ENCODE measurements around the gene PNPO. TPM values are rescaled to one million over a fixed set of nuclear protein-coding genes. Genes with fewer than 3 reads are reported as not detected.
A peak's percentile ranks its signal among the peaks of the same experiment; 100 is the strongest.

The PNPO gene
- total and polyA plus RNA-seq, 2 of the 8 experiments (the other 6 are each of a cell fraction or from before 2014, with no cell fraction given) = 7.0 to 8.1 TPM

DNA sequence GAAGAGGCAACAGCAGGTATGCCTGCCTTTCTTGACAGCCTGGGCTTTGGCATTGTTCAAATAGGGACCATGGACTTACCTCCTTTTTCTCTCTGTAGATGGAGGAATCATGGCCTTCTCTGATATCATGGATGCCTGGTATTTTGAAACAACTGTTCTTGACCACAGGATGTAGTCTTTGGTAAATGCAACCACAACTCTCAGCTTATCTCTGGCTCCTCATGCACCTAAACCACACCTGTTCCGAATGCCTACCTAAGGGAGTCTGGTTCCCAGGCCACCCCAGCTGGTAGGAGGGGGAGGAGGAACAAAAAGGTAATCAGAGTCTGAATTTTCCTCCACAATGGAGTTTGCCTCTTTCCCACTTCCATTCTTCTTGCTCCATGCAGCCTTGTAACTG, 48.3 kb downstream of the PNPO start:
- H3K27me3 ChIP-seq (replicated peaks in 1 of 4; ENCODE audit: control insufficient read depth in 3 of 4, extremely low read depth in 1 of 4, insufficient read depth in 3 of 4, low read length in 3 of 4) = no peaks in the 10 kb centered on the region
- ChIA-PET POLR2A (ENCODE audit: partially characterized antibody) (interaction anchor here (1.1 to 4.3 kb wide), 3 partner anchors 13 to 88 kb away, joined by 3 to 19 read pairs (median 3); no protein-coding TSS in a partner anchor), CTCF (ENCODE audit: partially characterized antibody) (interaction anchor here (0.5 to 27.1 kb wide), 9 partner anchors 9 to 78 kb away, joined by 3 to 698 read pairs (median 12); partner anchors contain the start of gene CDK5RAP3)
- peaks cover 16 to 27% (median 23%) of the 10 kb centered on the region in 4 experiments for H3K4me1 ChIP-seq (replicated peaks in 1 of 4; ENCODE audit: control insufficient read depth in 3 of 4, insufficient read depth in 4 of 4, low read length in 3 of 4)
- H3K23ac ChIP-seq (ENCODE audit: insufficient read length) = no peak overlapping the region
- H4K20me1 ChIP-seq (replicated peaks in 1 of 2; ENCODE audit: control insufficient read depth in 1 of 2, insufficient read depth in 2 of 2, low read length in 2 of 2) = no peaks in the 10 kb centered on the region
- H3K9me3 ChIP-seq (ENCODE audit: insufficient read depth in 2 of 2, low read depth in 1 of 2, low read length in 1 of 2) = no peaks in the 10 kb centered on the region
- no peak overlapping the region for H3K27ac ChIP-seq (ENCODE audit: low read depth, low read length)
- WGBS, 2 experiments (ENCODE audit: extremely low coverage in 1 of 2, insufficient coverage in 1 of 2, insufficient read length in 1 of 2, insufficient replicate concordance in 2 of 2, low coverage in 1 of 2, low lambda C conversion rate in 2 of 2, missing lambda C conversion rate in 1 of 2) = 89% methylated on average over 1 of the region's 1 CpG; no CpG with 5 or more reads in 1 of the 2 experiments
- no peak for FAIRE-seq
- DNase-seq (ENCODE audit: low read depth in 1 of 2, low spot score in 2 of 2) = no peak
- no peaks in the 10 kb centered on the region for H3K79me1 ChIP-seq (ENCODE audit: low read depth, low read length)
- H2BK12ac ChIP-seq (ENCODE audit: low read depth, low read length) = no peak overlapping the region
- no peaks in the 10 kb centered on the region for H3K79me2 ChIP-seq (ENCODE audit: control insufficient read depth in 1 of 2, insufficient read depth in 2 of 2, low read length in 2 of 2)
- H2BK5ac ChIP-seq (ENCODE audit: low read depth, low read length) = no peak overlapping the region
- H3K56ac ChIP-seq (replicated peaks; ENCODE audit: insufficient read length, low read depth, low read length) = no peak overlapping the region
- H3K23me2 ChIP-seq (ENCODE audit: low read depth, low read length) = no peaks in the 10 kb centered on the region
- no peak overlapping the region for H3K18ac ChIP-seq (ENCODE audit: extremely low read depth, low read length)
- H2AFZ ChIP-seq (ENCODE audit: low read length) = no peak overlapping the region
- H4K5ac ChIP-seq (ENCODE audit: insufficient read length, low read depth, low read length) = no peak overlapping the region
- no peak overlapping the region for H3K4me2 ChIP-seq (ENCODE audit: insufficient read depth in 1 of 2, low read depth in 2 of 2, low read length in 2 of 2)
- no peak overlapping the region for H2BK20ac ChIP-seq (ENCODE audit: low read length)
- peaks cover 0 to 4% (median 0%) of the 10 kb centered on the region in 4 experiments; a peak in 1 of 8 replicates for H3K36me3 ChIP-seq (ENCODE audit: control insufficient read depth in 2 of 4, insufficient read depth in 4 of 4, low read length in 3 of 4)
- no peak overlapping the region for H2BK120ac ChIP-seq (replicated peaks; ENCODE audit: low read depth, low read length)
- H3K9ac ChIP-seq (replicated peaks in 1 of 4; ENCODE audit: extremely low read depth in 1 of 4, low read depth in 3 of 4, low read length in 3 of 4) = no peak overlapping the region; a peak in 1 of 7 replicates
- no peak overlapping the region for H3K4ac ChIP-seq (replicated peaks; ENCODE audit: insufficient read length, low read depth, low read length)
- H3K4me3 ChIP-seq (ENCODE audit: extremely low read depth in 1 of 4, insufficient read depth in 2 of 4, low read depth in 3 of 4, low read length in 4 of 4) = no peak overlapping the region
- H3K14ac ChIP-seq (ENCODE audit: insufficient read length) = no peak overlapping the region
- H2BK15ac ChIP-seq (ENCODE audit: low read length) = no peak overlapping the region
- no peak overlapping the region for H2AK5ac ChIP-seq (ENCODE audit: low read depth, low read length)
- H4K8ac ChIP-seq (ENCODE audit: extremely low read depth, insufficient read depth, low read length) = no peak overlapping the region
- peak overlapping the region; percentile 22 for H4K91ac ChIP-seq (replicated peaks; ENCODE audit: insufficient read length, low read length)
- TF ChIP-seq HDAC2 (IDR thresholded peaks at IDR 0.05; ENCODE audit: borderline replicate concordance in 1 of 2, low read depth in 2 of 2, low read length in 2 of 2) (no peak), RXRA (IDR thresholded peaks at IDR 0.05; ENCODE audit: insufficient read depth, low read depth, low read length) (no peak), POLR2A (IDR thresholded peaks at IDR 0.05; ENCODE audit: control extremely low read depth in 1 of 2, low read depth in 2 of 2, low read length in 2 of 2) (no peak), YY1 (IDR thresholded peaks at IDR 0.05; ENCODE audit: low read depth, low read length) (no peak), SIRT6 (IDR thresholded peaks at IDR 0.05; ENCODE audit: low read length) (no peak), EGR1 (IDR thresholded peaks at IDR 0.05; ENCODE audit: borderline replicate concordance, low read depth, low read length) (no peak), JUN (IDR thresholded peaks at IDR 0.05; ENCODE audit: low read depth, low read length) (no peak), TAF1 (IDR thresholded peaks at IDR 0.05; ENCODE audit: low read depth, low read length) (no peak), KDM5A (IDR thresholded peaks at IDR 0.05; ENCODE audit: low read length) (no peak), BCL11A (IDR thresholded peaks at IDR 0.05; ENCODE audit: low read depth in 2 of 2, low read length in 2 of 2) (no peak)
- TF ChIP-seq, protein P1, sequence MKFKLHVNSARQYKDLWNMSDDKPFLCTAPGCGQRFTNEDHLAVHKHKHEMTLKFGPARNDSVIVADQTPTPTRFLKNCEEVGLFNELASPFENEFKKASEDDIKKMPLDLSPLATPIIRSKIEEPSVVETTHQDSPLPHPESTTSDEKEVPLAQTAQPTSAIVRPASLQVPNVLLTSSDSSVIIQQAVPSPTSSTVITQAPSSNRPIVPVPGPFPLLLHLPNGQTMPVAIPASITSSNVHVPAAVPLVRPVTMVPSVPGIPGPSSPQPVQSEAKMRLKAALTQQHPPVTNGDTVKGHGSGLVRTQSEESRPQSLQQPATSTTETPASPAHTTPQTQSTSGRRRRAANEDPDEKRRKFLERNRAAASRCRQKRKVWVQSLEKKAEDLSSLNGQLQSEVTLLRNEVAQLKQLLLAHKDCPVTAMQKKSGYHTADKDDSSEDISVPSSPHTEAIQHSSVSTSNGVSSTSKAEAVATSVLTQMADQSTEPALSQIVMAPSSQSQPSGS (IDR thresholded peaks at IDR 0.05; ENCODE audit: low read length) = no peak
- TF ChIP-seq, protein P2, sequence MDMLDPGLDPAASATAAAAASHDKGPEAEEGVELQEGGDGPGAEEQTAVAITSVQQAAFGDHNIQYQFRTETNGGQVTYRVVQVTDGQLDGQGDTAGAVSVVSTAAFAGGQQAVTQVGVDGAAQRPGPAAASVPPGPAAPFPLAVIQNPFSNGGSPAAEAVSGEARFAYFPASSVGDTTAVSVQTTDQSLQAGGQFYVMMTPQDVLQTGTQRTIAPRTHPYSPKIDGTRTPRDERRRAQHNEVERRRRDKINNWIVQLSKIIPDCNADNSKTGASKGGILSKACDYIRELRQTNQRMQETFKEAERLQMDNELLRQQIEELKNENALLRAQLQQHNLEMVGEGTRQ (IDR thresholded peaks at IDR 0.05; ENCODE audit: low read length) = no peak

Measured in H1 (cell line).